Breast epithelium (tissue), 4 donors: ENCODE results near the gene APEH. TPM values are rescaled to one million over a fixed set of nuclear protein-coding genes. Genes with fewer than 3 reads are reported as not detected.

Experiments
- DNase-seq, 2 donors: peaks; one replicate each; pipeline ENCODE4 v3.0.0-alpha.2; 2019; ENCODE audit warnings: low spot score in 2 of 2
- H3K27ac ChIP-seq, 2 donors: fragments of 200-600 bp; sonication (generic) in 1 of 2; one replicate each; pipeline ENCODE4 v1.5.1; 2016 to 2019; ENCODE audit warnings: mild to moderate bottlenecking in 1 of 2
- H3K27me3 ChIP-seq, 2 donors: fragments of 200-600 bp; sonication (generic) in 1 of 2; one replicate each; pipeline versions ENCODE4 v1.5.1 to v1.6.0; 2017 to 2019; ENCODE audit warnings: control low read depth in 1 of 2, mild to moderate bottlenecking in 1 of 2
- H3K36me3 ChIP-seq: fragments of 200-600 bp; one replicate; pipeline ENCODE4 v1.5.1; 2019
- H3K4me1 ChIP-seq, 2 donors: fragments of 200-600 bp; sonication (generic); one replicate each; pipeline ENCODE4 v1.5.1; 2016 to 2019; ENCODE audit warnings: control low read depth in 1 of 2
- H3K4me3 ChIP-seq, 3 donors: fragments of 200-600 bp; sonication (generic); 1 replicate in 2 of 3; 2 replicates in 1 of 3; pipeline ENCODE4 v1.5.1; 2016 to 2019; ENCODE audit warnings: mild to moderate bottlenecking in 3 of 3, moderate library complexity in 2 of 3
- H3K9me3 ChIP-seq, 2 donors: fragments of 200-600 bp; sonication (generic) in 1 of 2; one replicate each; pipeline ENCODE4 v1.5.1; 2016 to 2019; ENCODE audit warnings: control low read depth in 1 of 2
- CTCF ChIP-seq, 3 donors: fragments of 450-650 bp; IDR thresholded peaks; one replicate each; pipeline ENCODE4 v1.5.1; 2016 to 2017; ENCODE audit warnings: antibody characterized with exemption in 3 of 3, mild to moderate bottlenecking in 3 of 3, moderate library complexity in 3 of 3
- POLR2A ChIP-seq: fragments of 450-650 bp; IDR thresholded peaks from one replicate; pipeline ENCODE4 v1.6.1; 2016; ENCODE audit warnings: antibody characterized with exemption, mild to moderate bottlenecking, moderate library complexity
- POLR2AphosphoS5 ChIP-seq, 3 donors: sonication (generic); formaldehyde crosslinking; IDR thresholded peaks; one replicate each; pipeline ENCODE4 v1.6.1; 2017; ENCODE audit warnings: antibody characterized with exemption in 3 of 3
- intact Hi-C: fragments of 100-400 bp; cut with DNase I; formaldehyde crosslinking; loops from one replicate; pipeline ENCODE4 v1.15.1; 2023; ENCODE audit warnings: low total_unique reads
- total RNA-seq, 3 donors: library from RNA; depleted of rRNA; stranded (reverse); fragments of >200 nt; gene quantifications; one replicate each; pipeline ENCODE4 v1.1.0, GENCODE V29; 2016

Gene APEH
- total RNA-seq, 3 donors from 2014 or later: 69.5 to 80.0 (median 70.1) TPM

- Histone ChIP-seq H3K9me3 (no peaks in the 10 kb centered on the region), H3K36me3 (no peaks in the 10 kb centered on the region), H3K4me3 (no peak overlapping the region), H3K27me3 (no peaks in the 10 kb centered on the region), H3K4me1 (no peaks in the 10 kb centered on the region), H3K27ac (no peak overlapping the region)
- TF ChIP-seq CTCF (IDR thresholded peaks at IDR 0.05): no peak
- no peak for TF ChIP-seq POLR2AphosphoS5 (IDR thresholded peaks at IDR 0.05)
- no peak for TF ChIP-seq POLR2A
- intact Hi-C loops: no loop called here
- DNase-seq: no peak
Observed at GRCh38 chr3:49713336-49714105, 39.4 kb downstream of the APEH start.

- TF ChIP-seq POLR2A: no peak
- TF ChIP-seq POLR2AphosphoS5 (IDR thresholded peaks at IDR 0.05): no peak
- no peak for TF ChIP-seq CTCF (IDR thresholded peaks at IDR 0.05)
- Histone ChIP-seq H3K27ac (no peak overlapping the region), H3K4me1 (peaks cover 0 to 6% of the 10 kb centered on the region in 2 donors), H3K27me3 (no peaks in the 10 kb centered on the region), H3K9me3 (no peaks in the 10 kb centered on the region), H3K36me3 (no peaks in the 10 kb centered on the region), H3K4me3 (no peak overlapping the region)
- no peak for DNase-seq
- intact Hi-C loops: no loop called here
Observed at GRCh38 chr3:49714728-49715550, 40.8 kb downstream of the APEH start.

- intact Hi-C loops: no loop called here
- no peak for TF ChIP-seq CTCF (IDR thresholded peaks at IDR 0.05)
- no peak for TF ChIP-seq POLR2A
- no peak for TF ChIP-seq POLR2AphosphoS5 (IDR thresholded peaks at IDR 0.05)
Observed at GRCh38 chr3:49715611-49716121, 41.5 kb downstream of the APEH start.

GRCh38 chr3:49716169-49716568 is 42.0 kb downstream of the APEH start:
- intact Hi-C loops: no loop called here
- Histone ChIP-seq H3K36me3 (no peaks in the 10 kb centered on the region), H3K9me3 (no peaks in the 10 kb centered on the region), H3K27me3 (no peaks in the 10 kb centered on the region), H3K4me3 (no peak overlapping the region), H3K4me1 (peaks cover 0 to 6% of the 10 kb centered on the region in 2 donors), H3K27ac (no peak overlapping the region)
- peak in 1 of 2 donors; percentile 9 for DNase-seq
- TF ChIP-seq CTCF (IDR thresholded peaks at IDR 0.05) (no peak), POLR2A (no peak), POLR2AphosphoS5 (IDR thresholded peaks at IDR 0.05) (no peak)

More at GRCh38 chr3:49715611-49716121, 41.5 kb downstream of the APEH start:
- H3K36me3 ChIP-seq: no peaks in the 10 kb centered on the region
- no peaks in the 10 kb centered on the region for H3K27me3 ChIP-seq
- no peak overlapping the region for H3K4me3 ChIP-seq
- no peak overlapping the region for H3K27ac ChIP-seq
- H3K9me3 ChIP-seq: no peaks in the 10 kb centered on the region
- peaks cover 0 to 6% of the 10 kb centered on the region in 2 donors for H3K4me1 ChIP-seq
- DNase-seq: peak in 1 of 2 donors; percentile 25
